H1 (cell line): ENCODE data around the gene MYOM1. TPM values are rescaled to one million over a fixed set of nuclear protein-coding genes. Genes with fewer than 3 reads are reported as not detected.

Experiments
- CTCF ChIA-PET: fragments of 300-600 bp; sonication (Branson Sonifier 250); formaldehyde crosslinking; loops from one replicate; lab custom pipeline; 2021; ENCODE audit not compliant: partially characterized antibody; lab: Charles Lee
- POLR2A ChIA-PET: fragments of 300-600 bp; sonication (Branson Sonifier 250); formaldehyde crosslinking; loops from one replicate; lab custom pipeline; 2021; ENCODE audit warnings: inconsistent platforms; ENCODE audit not compliant: partially characterized antibody; lab: Charles Lee
- DNase-seq, 2 experiments: peaks; one replicate each; pipeline versions ENCODE4 v3.0.0 to v3.0.0-alpha.2; 2010 to 2022; ENCODE audit warnings: low spot score in 2 of 2, low read depth in 1 of 2, mixed read lengths in 1 of 2
- FAIRE-seq: peaks from 2 replicates; lab custom pipeline; 2011; peaks lifted over from hg19 to GRCh38; lab: Jason Lieb, UNC
- H2AFZ ChIP-seq: 2 replicates; pipeline ENCODE4 v1.8.1; 2012; ENCODE audit warnings: low read length, inconsistent platforms
- H2AK5ac ChIP-seq: 2 replicates; pipeline ENCODE4 v1.6.1; 2013; ENCODE audit warnings: low read depth, low read length
- H2BK120ac ChIP-seq: replicated peaks from 2 replicates; pipeline ENCODE3; 2013; ENCODE audit warnings: low read depth, low read length, inconsistent platforms
- H2BK12ac ChIP-seq: 2 replicates; pipeline ENCODE4 v1.6.1; 2013; ENCODE audit warnings: low read depth, low read length
- H2BK15ac ChIP-seq: 2 replicates; pipeline ENCODE4 v1.6.1; 2013; ENCODE audit warnings: low read length
- H2BK20ac ChIP-seq: 2 replicates; pipeline ENCODE4 v1.6.1; 2013; ENCODE audit warnings: low read length
- H2BK5ac ChIP-seq: 2 replicates; pipeline ENCODE4 v1.6.1; 2013; ENCODE audit warnings: low read depth, low read length
- H3K14ac ChIP-seq: 2 replicates; pipeline ENCODE4 v1.6.1; 2013; ENCODE audit warnings: inconsistent platforms; ENCODE audit not compliant: insufficient read length
- H3K18ac ChIP-seq: 2 replicates; pipeline ENCODE4 v1.6.1; 2013; ENCODE audit warnings: low read length; ENCODE audit errors: extremely low read depth
- H3K23ac ChIP-seq: 2 replicates; pipeline ENCODE4 v1.6.1; 2013; ENCODE audit warnings: inconsistent platforms; ENCODE audit not compliant: insufficient read length
- H3K23me2 ChIP-seq: 2 replicates; pipeline ENCODE4 v1.6.1; 2013; ENCODE audit warnings: low read depth, low read length
- H3K27ac ChIP-seq: 2 replicates; pipeline ENCODE4 v1.6.1; 2011; ENCODE audit warnings: low read depth, low read length, inconsistent platforms
- H3K27me3 ChIP-seq, 4 experiments: replicated peaks in 1 of 4; 1 replicate in 1 of 4; 2 replicates in 3 of 4; pipeline versions ENCODE4 v1.6.1 to v1.8.1; 2011 to 2013; ENCODE audit warnings: low read length in 3 of 4, mild to moderate bottlenecking in 3 of 4, inconsistent platforms in 2 of 4, mixed read lengths in 2 of 4, moderate library complexity in 1 of 4; ENCODE audit not compliant: control insufficient read depth in 3 of 4, insufficient read depth in 3 of 4; ENCODE audit errors: extremely low read depth in 1 of 4
- H3K36me3 ChIP-seq, 4 experiments: 2 replicates each; pipeline versions ENCODE4 v1.6.1 to v1.8.1; 2011 to 2013; ENCODE audit warnings: mild to moderate bottlenecking in 4 of 4, low read length in 3 of 4, moderate library complexity in 2 of 4, control low read depth in 1 of 4, inconsistent platforms in 1 of 4; ENCODE audit not compliant: insufficient read depth in 4 of 4, control insufficient read depth in 2 of 4
- H3K4ac ChIP-seq: replicated peaks from 2 replicates; pipeline ENCODE3; 2013; ENCODE audit warnings: low read length, low read depth, mixed read lengths, inconsistent platforms; ENCODE audit not compliant: insufficient read length
- H3K4me1 ChIP-seq, 4 experiments: replicated peaks in 1 of 4; 1 replicate in 1 of 4; 2 replicates in 3 of 4; pipeline versions ENCODE4 v1.6.1 to v1.8.1; 2011 to 2013; ENCODE audit warnings: low read length in 3 of 4, inconsistent platforms in 2 of 4, mixed read lengths in 1 of 4; ENCODE audit not compliant: insufficient read depth in 4 of 4, control insufficient read depth in 3 of 4
- H3K4me2 ChIP-seq, 2 experiments: 2 replicates each; pipeline versions ENCODE4 v1.6.1 to v1.8.1; 2011 to 2013; ENCODE audit warnings: low read depth in 2 of 2, low read length in 2 of 2, control low read depth in 1 of 2, inconsistent platforms in 1 of 2, mild to moderate bottlenecking in 1 of 2; ENCODE audit not compliant: insufficient read depth in 1 of 2
- H3K4me3 ChIP-seq, 4 experiments: fragments of 200-600, 300-600 bp in 1 of 4; sonication (generic), shearing (Covaris generic), sonication (Bioruptor Twin) in 1 of 4; 2 replicates each; pipeline versions ENCODE4 v1.5.1 to v1.8.1; 2011 to 2016; ENCODE audit warnings: low read length in 4 of 4, low read depth in 3 of 4, control low read depth in 2 of 4, inconsistent platforms in 2 of 4, mild to moderate bottlenecking in 2 of 4, mixed read lengths in 1 of 4, moderate library complexity in 1 of 4; ENCODE audit not compliant: insufficient read depth in 2 of 4; ENCODE audit errors: extremely low read depth in 1 of 4
- H3K56ac ChIP-seq: replicated peaks from 2 replicates; pipeline ENCODE3; 2013; ENCODE audit warnings: low read depth, mild to moderate bottlenecking, mixed read lengths, low read length, inconsistent platforms; ENCODE audit not compliant: insufficient read length
- H3K79me1 ChIP-seq: 2 replicates; pipeline ENCODE4 v1.6.1; 2013; ENCODE audit warnings: low read depth, low read length, control low read depth
- H3K79me2 ChIP-seq, 2 experiments: 2 replicates each; pipeline versions ENCODE4 v1.6.1 to v1.8.1; 2012 to 2013; ENCODE audit warnings: low read length in 2 of 2, mild to moderate bottlenecking in 2 of 2, inconsistent platforms in 1 of 2; ENCODE audit not compliant: insufficient read depth in 2 of 2, control insufficient read depth in 1 of 2
- H3K9ac ChIP-seq, 4 experiments: replicated peaks in 1 of 4; 1 replicate in 1 of 4; 2 replicates in 3 of 4; pipeline versions ENCODE4 v1.6.1 to v1.8.1; 2011 to 2013; ENCODE audit warnings: low read depth in 3 of 4, low read length in 3 of 4, control low read depth in 2 of 4, mild to moderate bottlenecking in 2 of 4, moderate library complexity in 2 of 4, inconsistent platforms in 1 of 4; ENCODE audit errors: extremely low read depth in 1 of 4
- H3K9me3 ChIP-seq, 2 experiments: 2 replicates each; pipeline versions ENCODE4 v1.6.1 to v1.8.1; 2012 to 2013; ENCODE audit warnings: mild to moderate bottlenecking in 2 of 2, moderate library complexity in 2 of 2, control low read depth in 1 of 2, inconsistent platforms in 1 of 2, low read depth in 1 of 2, low read length in 1 of 2, mixed read lengths in 1 of 2; ENCODE audit not compliant: insufficient read depth in 2 of 2
- H4K20me1 ChIP-seq, 2 experiments: replicated peaks in 1 of 2; 2 replicates each; pipeline versions ENCODE3 to v1.8.1; 2011 to 2013; ENCODE audit warnings: inconsistent platforms in 2 of 2, low read length in 2 of 2, mild to moderate bottlenecking in 1 of 2; ENCODE audit not compliant: insufficient read depth in 2 of 2, control insufficient read depth in 1 of 2
- H4K5ac ChIP-seq: 2 replicates; pipeline ENCODE4 v1.6.1; 2013; ENCODE audit warnings: low read length, low read depth, mixed read lengths, inconsistent platforms; ENCODE audit not compliant: insufficient read length
- H4K8ac ChIP-seq: 2 replicates; pipeline ENCODE4 v1.8.0; 2013; ENCODE audit warnings: mild to moderate bottlenecking, moderate library complexity, low read length, inconsistent platforms; ENCODE audit not compliant: insufficient read depth; ENCODE audit errors: extremely low read depth
- H4K91ac ChIP-seq: replicated peaks from 2 replicates; pipeline ENCODE3; 2013; ENCODE audit warnings: low read length, mixed read lengths, inconsistent platforms; ENCODE audit not compliant: insufficient read length
- ASH2L ChIP-seq: fragments of 200-600, 300-600 bp; sonication (generic); IDR thresholded peaks from one replicate; pipeline ENCODE4 v1.7.1; 2017; ENCODE audit warnings: low read length
- BCL11A ChIP-seq, 2 experiments: IDR thresholded peaks; one replicate each; pipeline ENCODE4 v1.6.1; 2011; ENCODE audit warnings: low read depth in 2 of 2, low read length in 2 of 2, mild to moderate bottlenecking in 2 of 2
- FOSL1 ChIP-seq: IDR thresholded peaks from 2 replicates; pipeline ENCODE4 v1.6.1; 2011; ENCODE audit warnings: mild to moderate bottlenecking, low read depth, low read length, moderate library complexity; ENCODE audit not compliant: insufficient read depth
- SAP30 ChIP-seq: fragments of 300-600 bp; sonication (generic); IDR thresholded peaks from 2 replicates; pipeline ENCODE4 v1.7.1; 2012; ENCODE audit warnings: low read length, moderate library complexity, mild to moderate bottlenecking, inconsistent platforms; ENCODE audit not compliant: insufficient read depth, insufficient replicate concordance
- SIX5 ChIP-seq: IDR thresholded peaks from 2 replicates; pipeline ENCODE4 v1.6.1; 2011; ENCODE audit warnings: mild to moderate bottlenecking, low read depth, low read length
- TEAD4 ChIP-seq: IDR thresholded peaks from 2 replicates; pipeline ENCODE4 v1.6.1; 2012; ENCODE audit warnings: low read depth, low read length, inconsistent platforms, mixed read lengths
- WGBS, 2 experiments: shearing (Covaris generic) in 1 of 2; methylation state at CpG; one replicate each; pipeline versions ENCODE4 v1.1.6 to v1.1.7; 2013 to 2015; ENCODE audit warnings: low lambda C conversion rate in 2 of 2, mixed read lengths in 2 of 2, inconsistent platforms in 1 of 2, low coverage in 1 of 2, missing lambda C conversion rate in 1 of 2; ENCODE audit not compliant: insufficient replicate concordance in 2 of 2, insufficient coverage in 1 of 2, insufficient read length in 1 of 2; ENCODE audit errors: extremely low coverage in 1 of 2, missing lambda C conversion rate in 1 of 2; 5-methylcytosine and 5-hydroxymethylcytosine counted together
- polyA plus RNA-seq, 7 experiments: library from polyadenylated mRNA; depleted of rRNA in 3 of 7; stranded (reverse) in 5 of 7; unstranded in 2 of 7; fragments of >200 nt in 5 of 7; fragments of 200-250 nt in 2 of 7; gene quantifications; 1 replicate in 5 of 7; 2 replicates in 1 of 7; 4 replicates in 1 of 7; pipeline versions ENCODE4 v1.2.1 to v1.2.3, GENCODE V29; 2011 to 2013; ENCODE audit warnings: missing spikeins in 2 of 7, mixed read lengths in 2 of 7
- total RNA-seq: library from RNA; stranded (reverse); fragmentation: NEBNext Ultra II Directional; extraction: Animal tissue kit (Norgen Biotek cat#: 25700); gene quantifications from 2 replicates; pipeline ENCODE4 v1.2.1, GENCODE V29; 2021

The MYOM1 gene
- total and polyA plus RNA-seq, 2 of the 8 experiments (the other 6 are each of a cell fraction or from before 2014, with no cell fraction given), result 0.06 to 0.32 TPM

DNA sequence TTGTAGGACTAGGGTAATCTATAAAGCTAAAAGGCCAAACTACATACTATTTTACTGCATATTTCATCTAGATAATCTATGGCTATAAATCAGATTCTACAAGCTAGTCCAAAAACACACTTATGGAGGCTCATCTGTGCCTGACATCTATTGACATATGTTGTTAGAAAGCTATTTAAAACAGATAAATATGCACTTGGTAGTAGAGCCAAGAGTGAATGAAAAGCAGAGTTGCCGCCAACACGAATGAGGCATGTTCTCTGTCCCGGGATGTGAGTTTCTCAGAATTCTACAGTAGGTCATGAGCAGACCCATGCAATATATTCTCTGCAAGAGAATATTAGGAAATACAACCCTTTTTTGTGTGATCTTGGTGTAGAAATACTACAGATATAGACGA is 140.1 kb downstream of the MYOM1 start:
- Histone ChIP-seq H3K9ac (no peak overlapping the region), H2BK20ac (no peak overlapping the region), H3K23ac (no peak overlapping the region), H4K91ac (no peak overlapping the region), H3K4ac (no peak overlapping the region), H2AFZ (no peak overlapping the region), H3K14ac (no peak overlapping the region), H2BK5ac (no peak overlapping the region), H4K20me1 (no peaks in the 10 kb centered on the region), H3K18ac (no peak overlapping the region), H3K4me1 (peaks cover 0 to 2% (median 0%) of the 10 kb centered on the region in 4 experiments; a peak in 2 of 7 replicates), H3K9me3 (no peaks in the 10 kb centered on the region), H3K27ac (no peak overlapping the region), H2BK120ac (no peak overlapping the region), H2BK12ac (no peak overlapping the region), H3K56ac (no peak overlapping the region), H3K4me2 (no peak overlapping the region), H4K5ac (no peak overlapping the region), H2AK5ac (no peak overlapping the region), H2BK15ac (no peak overlapping the region), H3K79me2 (no peaks in the 10 kb centered on the region), H3K27me3 (no peaks in the 10 kb centered on the region), H3K4me3 (no peak overlapping the region), H3K23me2 (no peaks in the 10 kb centered on the region), H3K36me3 (no peaks in the 10 kb centered on the region), H4K8ac (no peak overlapping the region), H3K79me1 (no peaks in the 10 kb centered on the region)
- DNase-seq (no peak), FAIRE-seq (no peak)
- ChIA-PET CTCF (interaction anchor here (0.7 to 2.1 kb wide), 6 partner anchors 9 to 302 kb away, joined by 3 to 12 read pairs (median 4); no protein-coding TSS in a partner anchor), POLR2A (interaction anchor here (0.9 kb wide), 1 partner anchor 11 kb away, joined by 3 read pairs; no protein-coding TSS in a partner anchor)
- WGBS, 2 experiments, result 94% methylated on average over 4 of the region's 4 CpGs; no CpG with 5 or more reads in 1 of the 2 experiments
- no peak for TF ChIP-seq SIX5
- TF ChIP-seq SAP30, result no peak
- no peak for TF ChIP-seq ASH2L
- no peak for TF ChIP-seq BCL11A (IDR thresholded peaks at IDR 0.05; ENCODE audit: low read depth in 2 of 2, low read length in 2 of 2)
- TF ChIP-seq FOSL1, result no peak
- no peak for TF ChIP-seq TEAD4
